ENCODE results near the gene MAML3. TPM values are rescaled to one million over a fixed set of nuclear protein-coding genes. Genes with fewer than 3 reads are reported as not detected.

Gene MAML3
- total RNA-seq, 1 donor from 2014 or later: 24.8 TPM

DNA sequence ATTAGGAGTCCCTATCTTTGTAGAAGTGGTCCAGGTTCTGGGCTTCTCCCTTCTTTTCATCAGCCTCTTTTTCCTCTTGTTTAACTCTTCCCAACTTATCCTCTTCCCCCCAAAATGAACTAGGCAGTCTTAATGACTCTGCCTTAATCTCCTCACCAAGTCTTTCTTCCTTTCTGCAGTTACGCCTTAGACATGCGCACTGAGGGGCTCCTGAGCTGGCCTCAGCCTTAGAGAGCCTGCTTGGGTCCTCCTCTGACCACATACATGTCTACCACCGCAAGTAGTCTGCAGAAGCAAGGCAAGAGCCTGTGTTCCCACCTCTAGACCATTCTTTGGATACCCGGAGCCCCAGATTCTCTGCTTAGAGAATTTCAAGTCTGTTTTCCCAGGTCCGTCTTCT lies 288.4 kb downstream of the MAML3 start:
- no peak for DNase-seq (ENCODE audit: low spot score in 2 of 2, unreplicated experiment in 2 of 2)
- Mint-ChIP-seq H3K9me3 (no peaks in the 10 kb centered on the region), H3K27me3 (ENCODE audit: low read depth) (peaks cover 3% of the 10 kb centered on the region), H3K4me1 (peaks cover 21% of the 10 kb centered on the region), H3K27ac (no peak overlapping the region), H3K4me3 (no peak overlapping the region), H3K36me3 (no peaks in the 10 kb centered on the region)
- TF ChIP-seq, protein P1, sequence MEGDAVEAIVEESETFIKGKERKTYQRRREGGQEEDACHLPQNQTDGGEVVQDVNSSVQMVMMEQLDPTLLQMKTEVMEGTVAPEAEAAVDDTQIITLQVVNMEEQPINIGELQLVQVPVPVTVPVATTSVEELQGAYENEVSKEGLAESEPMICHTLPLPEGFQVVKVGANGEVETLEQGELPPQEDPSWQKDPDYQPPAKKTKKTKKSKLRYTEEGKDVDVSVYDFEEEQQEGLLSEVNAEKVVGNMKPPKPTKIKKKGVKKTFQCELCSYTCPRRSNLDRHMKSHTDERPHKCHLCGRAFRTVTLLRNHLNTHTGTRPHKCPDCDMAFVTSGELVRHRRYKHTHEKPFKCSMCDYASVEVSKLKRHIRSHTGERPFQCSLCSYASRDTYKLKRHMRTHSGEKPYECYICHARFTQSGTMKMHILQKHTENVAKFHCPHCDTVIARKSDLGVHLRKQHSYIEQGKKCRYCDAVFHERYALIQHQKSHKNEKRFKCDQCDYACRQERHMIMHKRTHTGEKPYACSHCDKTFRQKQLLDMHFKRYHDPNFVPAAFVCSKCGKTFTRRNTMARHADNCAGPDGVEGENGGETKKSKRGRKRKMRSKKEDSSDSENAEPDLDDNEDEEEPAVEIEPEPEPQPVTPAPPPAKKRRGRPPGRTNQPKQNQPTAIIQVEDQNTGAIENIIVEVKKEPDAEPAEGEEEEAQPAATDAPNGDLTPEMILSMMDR (IDR thresholded peaks at IDR 0.05; ENCODE audit: unreplicated experiment): no peak

DNA sequence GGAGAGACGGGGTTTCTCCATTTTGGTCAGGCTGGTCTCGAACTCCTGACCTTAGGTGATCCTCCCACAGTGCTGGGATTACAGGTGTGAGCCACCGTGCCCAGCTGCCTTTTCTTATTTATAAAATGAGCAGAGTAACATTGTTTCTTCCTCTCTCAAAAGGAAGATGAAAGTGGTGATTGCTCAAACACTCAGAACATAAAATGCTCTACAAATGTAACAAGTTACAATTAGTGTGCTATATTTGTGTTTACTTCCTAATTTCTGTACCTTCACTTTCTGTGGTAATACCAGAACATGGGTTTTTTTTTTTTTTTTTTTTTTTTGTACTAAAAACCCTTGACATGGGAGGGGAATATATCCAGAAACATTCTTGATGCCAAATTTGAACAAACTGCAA lies 290.5 kb downstream of the MAML3 start:
- no peak for DNase-seq (ENCODE audit: low spot score in 2 of 2, unreplicated experiment in 2 of 2)
- Mint-ChIP-seq H3K27ac (no peak overlapping the region), H3K27me3 (ENCODE audit: low read depth) (peaks cover 2% of the 10 kb centered on the region), H3K9me3 (no peaks in the 10 kb centered on the region), H3K4me3 (no peak overlapping the region), H3K36me3 (peaks cover 3% of the 10 kb centered on the region), H3K4me1 (peaks cover 21% of the 10 kb centered on the region)
- TF ChIP-seq, protein P1 (IDR thresholded peaks at IDR 0.05; ENCODE audit: unreplicated experiment): no peak

DNA sequence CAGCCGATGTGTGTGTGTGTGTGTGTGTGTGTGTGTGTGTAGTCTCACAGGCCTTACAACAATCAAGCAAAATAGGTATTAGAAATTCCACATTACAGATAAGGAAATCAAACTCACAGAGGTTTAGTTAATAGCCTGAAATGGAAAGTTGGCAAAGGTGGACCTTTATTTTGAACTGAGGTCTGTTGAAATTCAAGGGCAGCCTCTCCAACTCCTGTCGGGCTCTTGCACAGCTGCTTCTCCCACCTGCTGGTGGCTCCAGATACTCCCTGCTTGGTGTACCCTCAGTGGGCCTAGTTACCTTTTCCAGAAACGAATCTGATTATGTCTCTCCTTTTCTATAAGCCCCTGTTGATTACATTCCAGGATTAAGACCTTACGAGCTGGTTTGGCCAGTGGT lies 292.5 kb downstream of the MAML3 start:
- Mint-ChIP-seq H3K27ac (no peak overlapping the region), H3K36me3 (peaks cover 3% of the 10 kb centered on the region), H3K4me1 (peaks cover 26% of the 10 kb centered on the region), H3K4me3 (no peak overlapping the region), H3K27me3 (ENCODE audit: low read depth) (peaks cover 2% of the 10 kb centered on the region), H3K9me3 (no peaks in the 10 kb centered on the region)
- TF ChIP-seq, protein P1 (IDR thresholded peaks at IDR 0.05; ENCODE audit: unreplicated experiment): no peak
- no peak for DNase-seq (ENCODE audit: low spot score in 2 of 2, unreplicated experiment in 2 of 2)

DNA sequence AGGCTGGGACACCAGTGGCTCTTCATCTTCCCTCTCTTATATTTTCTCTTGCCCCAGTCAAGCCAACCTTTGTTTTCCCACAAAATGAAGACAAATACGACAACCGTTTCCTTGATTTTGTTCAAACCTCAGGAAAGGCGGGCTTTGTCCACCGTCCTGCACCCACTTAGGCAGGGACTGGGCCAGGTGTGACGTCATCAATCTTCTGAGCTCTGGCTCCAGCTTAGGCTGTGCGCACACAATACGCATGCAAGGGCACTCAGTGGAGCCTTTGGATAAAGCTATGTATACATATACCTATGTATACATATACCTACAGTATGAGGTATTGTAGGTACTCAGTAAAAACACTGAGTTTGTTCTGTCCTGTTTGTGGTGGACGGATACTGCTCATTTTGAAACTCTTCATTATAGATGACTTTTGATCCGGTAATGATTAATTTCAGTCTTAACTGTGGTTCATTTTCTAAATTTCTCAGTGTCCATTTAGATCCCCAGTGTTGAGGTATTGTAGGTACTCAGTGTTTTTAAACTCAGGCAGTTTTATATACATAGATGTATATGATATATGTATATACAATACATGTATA lies 293.5 kb downstream of the MAML3 start:
- H3K36me3 Mint-ChIP-seq: peaks cover 3% of the 10 kb centered on the region
- H3K4me1 Mint-ChIP-seq: peaks cover 25% of the 10 kb centered on the region
- no peak overlapping the region for H3K4me3 Mint-ChIP-seq
- no peak for DNase-seq (ENCODE audit: low spot score in 2 of 2, unreplicated experiment in 2 of 2)
- no peaks in the 10 kb centered on the region for H3K9me3 Mint-ChIP-seq
- peaks cover 1% of the 10 kb centered on the region for H3K27me3 Mint-ChIP-seq (ENCODE audit: low read depth)
- H3K27ac Mint-ChIP-seq: no peak overlapping the region
- TF ChIP-seq, protein P1 (IDR thresholded peaks at IDR 0.05; ENCODE audit: unreplicated experiment): no peak

DNA sequence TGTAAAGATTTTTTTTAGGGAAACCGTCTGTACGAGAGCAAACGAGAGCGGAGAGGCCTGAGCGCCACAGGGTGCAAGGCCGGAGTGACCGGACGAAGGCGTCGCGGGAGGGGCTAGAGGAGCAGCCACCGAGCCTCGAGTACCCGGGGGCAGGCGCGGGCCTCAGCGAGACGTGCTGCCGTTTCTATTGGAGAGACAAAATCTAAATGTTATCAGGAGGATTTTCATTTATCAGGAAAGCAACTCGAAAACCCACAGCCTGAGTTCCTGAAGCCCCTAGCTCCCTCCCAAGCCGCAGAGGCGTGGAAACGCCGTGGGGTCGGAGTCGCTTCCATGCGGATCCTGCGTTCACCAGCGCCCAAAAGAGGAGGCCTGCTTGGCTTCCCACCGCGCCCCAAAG lies 294.1 kb downstream of the MAML3 start:
- TF ChIP-seq, protein P1 (IDR thresholded peaks at IDR 0.05; ENCODE audit: unreplicated experiment): no peak
- Mint-ChIP-seq H3K4me1 (peaks cover 28% of the 10 kb centered on the region), H3K27ac (no peak overlapping the region), H3K36me3 (peaks cover 3% of the 10 kb centered on the region), H3K4me3 (no peak overlapping the region), H3K27me3 (ENCODE audit: low read depth) (no peaks in the 10 kb centered on the region), H3K9me3 (no peaks in the 10 kb centered on the region)
- DNase-seq (ENCODE audit: low spot score in 2 of 2, unreplicated experiment in 2 of 2): no peak

Measured in mesothelial cell of epicardium (in vitro differentiated cells).